GM12873 (cell line): ENCODE data around the gene LRRC3.

Experiments used
- CTCF ChIP-seq: IDR thresholded peaks from 2 replicates; pipeline ENCODE4 v1.5.1; 2012; ENCODE audit warnings: low read depth, mild to moderate bottlenecking, moderate library complexity, low read length, control low read depth; ENCODE audit not compliant: insufficient read depth; ENCODE audit errors: missing control alignments

The LRRC3 gene

GRCh38 chr21:44454747-44455523 is at the start of gene LRRC3:
Gene LRRC3, plus strand, starts transcription at chr21:44455510. Its CDS starts 1,135 bp downstream, at chr21:44456645.
- no peak for TF ChIP-seq CTCF

GRCh38 chr21:44405948-44406872 is 49.1 kb upstream of the LRRC3 start:
- no peak for TF ChIP-seq CTCF

- TF ChIP-seq CTCF, result no peak
Observed at GRCh38 chr21:44406953-44407352, 48.4 kb upstream of the LRRC3 start.

- TF ChIP-seq CTCF, result no peak
Observed at GRCh38 chr21:44407493-44407892, 47.8 kb upstream of the LRRC3 start.

- no peak for TF ChIP-seq CTCF
Observed at GRCh38 chr21:44408226-44408625, 47.1 kb upstream of the LRRC3 start.

- no peak for TF ChIP-seq CTCF
Observed at GRCh38 chr21:44413566-44414290, 41.6 kb upstream of the LRRC3 start.
